GM18508 (cell line): ENCODE results near the gene MRGPRX1.
"Not testable (repeated sequence)": the region's sequence is repeated elsewhere in the genome, so short reads cannot be mapped to it uniquely, and the experiment has no call there.

Source experiments
- ATAC-seq: cut with Tn5 transposase; IDR thresholded peaks from one replicate; pipeline ENCODE4 v1.9.1; 2021; ENCODE audit warnings: moderate number of reproducible peaks; ENCODE audit not compliant: insufficient read depth, unreplicated experiment

The MRGPRX1 gene

DNA sequence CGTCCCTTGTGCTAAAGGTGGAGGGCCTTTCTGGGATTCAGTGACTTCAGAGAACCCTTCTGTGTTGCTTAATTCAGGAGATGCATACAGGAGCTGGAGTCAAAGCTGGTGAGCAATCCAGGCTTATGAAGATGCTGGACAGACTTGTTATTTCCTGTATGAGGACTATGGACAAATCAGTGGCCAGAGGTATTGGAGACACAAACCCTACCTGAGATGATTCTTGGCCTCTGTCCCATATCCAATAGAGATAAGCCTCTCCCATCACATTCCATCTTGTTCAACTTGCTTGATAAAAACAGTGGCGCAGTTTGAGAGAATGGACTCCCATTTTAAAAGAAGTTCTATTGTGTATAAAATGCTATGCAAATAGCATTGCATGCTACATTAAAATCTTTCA, at the start of gene MRGPRX1:
Gene MRGPRX1, minus strand, starts transcription at position 101 of the 400 bp plus-strand sequence. CDS start 4,630 bp downstream, outside the sequence.
- no peak for ATAC-seq

DNA sequence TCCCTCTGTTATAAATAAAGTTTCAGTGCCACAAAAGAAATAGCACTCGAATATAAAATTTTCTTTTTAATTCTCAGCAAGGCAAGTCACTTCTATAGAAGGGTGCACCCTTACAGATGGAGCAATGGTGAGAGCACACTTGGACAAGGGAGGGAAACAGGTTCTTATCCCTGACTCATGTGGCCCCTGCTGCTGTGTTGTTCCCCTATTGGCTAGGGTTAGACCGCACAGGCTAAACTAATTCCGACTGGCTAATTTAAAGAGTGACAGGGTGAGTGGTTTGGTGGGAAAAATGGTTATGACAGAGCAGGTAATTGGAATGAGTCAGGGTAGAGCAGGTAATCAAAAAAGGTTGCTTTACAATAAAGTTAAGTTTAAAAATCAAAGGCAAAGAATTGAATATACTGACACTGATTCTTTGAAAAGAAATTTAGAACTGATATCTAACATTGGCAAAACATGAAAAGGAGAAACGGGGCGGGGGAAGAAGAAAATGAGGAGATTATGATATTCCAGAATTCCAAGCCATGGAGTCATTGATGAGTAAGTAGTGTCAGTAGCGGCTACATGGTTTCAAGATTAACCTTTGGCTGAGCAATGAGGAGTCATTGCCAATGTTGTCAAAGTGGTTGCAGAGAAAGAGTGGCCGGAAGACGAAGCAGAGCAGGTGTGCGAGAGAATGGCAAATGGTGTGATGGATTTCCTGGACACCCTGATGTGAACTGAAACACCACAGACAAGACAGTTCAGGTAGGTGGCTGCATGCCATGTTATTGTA, 48.4 kb upstream of the MRGPRX1 start:
- no peak for ATAC-seq

DNA sequence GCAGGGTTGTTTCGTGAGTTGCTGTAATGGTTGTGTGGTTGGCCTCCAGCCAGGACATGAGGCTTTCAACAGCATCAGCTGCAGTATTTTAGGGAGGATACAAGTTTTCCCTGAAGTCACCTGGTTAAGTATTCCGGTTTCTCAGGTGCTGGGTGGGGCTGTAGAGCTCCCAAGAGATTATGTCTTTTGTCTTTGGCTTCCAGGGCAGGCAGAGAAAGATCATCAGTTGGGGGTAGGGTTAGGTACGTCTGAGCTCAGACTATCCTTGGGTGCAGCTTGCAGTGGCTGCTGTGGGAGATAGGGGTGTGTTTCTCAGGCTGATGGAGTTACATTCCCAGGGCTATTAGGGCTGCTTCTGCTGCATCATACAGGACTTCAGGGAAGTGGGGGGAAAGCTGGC, 47.5 kb upstream of the MRGPRX1 start:
- no peak for ATAC-seq

DNA sequence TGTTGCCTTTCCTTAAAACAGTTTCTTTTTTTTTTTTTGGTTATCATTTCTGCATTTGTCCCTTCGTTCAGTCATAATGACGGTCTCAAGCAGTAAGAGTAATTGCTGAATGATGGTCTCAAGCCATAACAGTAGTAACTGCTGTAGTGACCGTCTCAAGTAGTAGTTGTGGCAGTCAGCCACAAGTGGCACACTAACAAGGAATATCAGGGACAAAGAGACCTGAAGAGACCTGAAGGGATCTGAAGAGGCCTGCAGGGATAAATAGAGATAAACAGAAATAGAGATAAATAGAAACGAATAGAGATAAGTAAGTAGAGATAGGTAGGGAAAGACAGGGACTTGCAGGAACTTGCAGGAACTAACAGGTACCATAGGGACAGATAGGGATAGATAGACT, 42.7 kb upstream of the MRGPRX1 start:
- no peak for ATAC-seq

DNA sequence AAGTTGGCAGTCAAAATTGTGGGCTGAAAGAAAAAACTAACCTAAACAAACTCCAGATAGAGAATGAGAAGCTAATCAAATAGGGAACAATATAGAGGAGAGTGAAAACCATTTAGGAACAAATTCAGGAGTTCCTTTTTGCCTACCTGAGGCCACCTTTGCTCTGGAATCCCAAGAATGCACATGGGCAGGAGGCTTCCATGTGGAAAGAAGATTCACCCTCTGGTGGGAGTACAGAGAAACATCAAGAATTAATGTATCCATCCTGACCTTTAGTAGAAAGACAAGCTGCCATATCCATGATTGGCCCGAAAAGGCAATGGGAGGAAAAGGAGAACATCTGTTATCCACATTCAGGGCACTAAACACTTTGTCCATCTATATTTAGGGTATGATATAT, 35.0 kb upstream of the MRGPRX1 start:
- no peak for ATAC-seq

DNA sequence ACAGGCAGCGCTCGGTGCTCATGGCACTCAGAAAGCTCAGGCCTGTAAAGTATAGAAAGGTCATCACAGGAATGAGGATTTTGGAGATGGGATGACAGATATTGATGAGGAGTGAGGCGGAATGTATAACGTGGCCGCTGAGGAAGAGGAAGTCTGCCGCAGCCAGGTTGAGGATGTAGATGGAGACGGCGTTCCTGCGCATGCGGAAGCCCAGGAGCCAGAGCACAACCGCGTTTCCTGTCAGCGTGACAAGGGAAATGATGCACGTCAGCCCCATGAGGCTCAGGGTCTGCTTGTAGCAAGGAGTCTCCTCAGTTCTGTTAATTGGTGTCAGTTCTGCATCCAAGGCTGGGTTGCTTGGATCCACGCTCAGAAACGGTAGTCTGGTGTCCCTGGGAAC, 33.1 kb upstream of the MRGPRX1 start:
- ATAC-seq = no peak

DNA sequence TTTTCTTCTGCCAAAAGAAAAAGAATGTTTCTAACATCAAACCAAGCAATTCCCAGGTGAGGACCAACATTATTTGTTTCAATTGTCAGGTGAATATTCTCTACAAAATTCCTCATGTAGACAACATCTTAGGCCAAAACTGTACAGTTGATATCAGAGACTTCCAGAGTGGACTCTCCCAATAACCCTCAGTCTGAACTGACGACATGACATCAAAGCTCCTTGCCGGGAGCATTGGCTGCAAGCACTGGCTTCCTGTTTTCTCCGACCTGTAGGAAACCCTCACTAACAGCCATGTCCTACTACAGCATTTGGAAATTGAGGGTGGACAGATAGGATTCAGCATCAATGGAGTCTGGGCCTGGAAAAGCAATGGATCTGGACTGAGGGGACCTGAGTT, 30.5 kb upstream of the MRGPRX1 start:
- ATAC-seq = no peak

DNA sequence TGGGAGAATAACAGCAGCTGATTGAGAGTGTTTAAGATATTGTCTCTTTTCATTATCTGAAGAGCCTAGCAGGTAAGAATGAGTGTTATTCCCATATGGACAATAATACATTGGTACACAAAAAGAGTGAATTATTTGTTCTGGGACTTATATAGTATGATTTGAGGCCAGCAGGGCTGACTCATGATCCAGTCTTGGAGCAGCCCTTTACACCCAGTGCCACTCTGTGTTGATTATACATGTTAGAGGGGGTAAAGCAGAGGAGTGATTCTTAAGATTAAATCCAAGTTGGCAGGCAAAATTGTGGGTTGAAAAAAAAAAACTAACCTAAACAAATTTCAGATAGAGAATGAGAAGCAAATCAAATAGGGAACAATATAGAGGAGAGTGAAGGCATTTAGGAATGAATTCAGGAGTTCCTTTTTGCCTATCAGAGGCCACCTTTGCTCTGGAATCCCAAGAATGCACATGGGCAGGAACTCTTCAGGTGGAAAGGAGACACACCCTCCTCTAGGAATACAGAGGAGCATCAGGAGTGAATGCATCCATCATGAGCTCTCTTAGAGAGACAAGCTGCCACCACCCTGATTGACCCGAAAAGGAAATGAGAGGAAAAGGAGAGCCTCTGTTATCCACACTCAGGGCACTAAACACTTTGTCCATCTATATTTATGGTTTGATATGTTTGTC, 19.2 kb upstream of the MRGPRX1 start:
- ATAC-seq = no peak

DNA sequence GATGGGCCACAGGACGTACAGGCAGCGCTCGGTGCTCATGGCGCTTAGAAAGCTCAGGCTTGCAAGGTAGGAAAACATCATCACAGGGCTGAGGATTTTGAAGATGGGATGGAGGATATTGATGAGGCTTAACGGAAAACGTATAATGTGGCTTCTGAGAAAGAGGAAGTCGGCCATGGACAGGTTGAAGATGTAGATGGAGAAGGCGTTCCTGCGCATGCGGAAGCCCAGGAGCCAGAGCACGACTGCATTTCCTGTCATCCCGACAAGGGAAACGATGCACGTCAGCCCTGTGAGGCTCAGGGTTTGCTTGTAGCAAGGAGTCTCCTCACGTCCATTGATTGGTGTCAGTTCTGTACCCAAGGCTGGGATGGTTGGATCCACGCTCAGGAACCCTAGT, 17.4 kb upstream of the MRGPRX1 start:
- no peak for ATAC-seq

DNA sequence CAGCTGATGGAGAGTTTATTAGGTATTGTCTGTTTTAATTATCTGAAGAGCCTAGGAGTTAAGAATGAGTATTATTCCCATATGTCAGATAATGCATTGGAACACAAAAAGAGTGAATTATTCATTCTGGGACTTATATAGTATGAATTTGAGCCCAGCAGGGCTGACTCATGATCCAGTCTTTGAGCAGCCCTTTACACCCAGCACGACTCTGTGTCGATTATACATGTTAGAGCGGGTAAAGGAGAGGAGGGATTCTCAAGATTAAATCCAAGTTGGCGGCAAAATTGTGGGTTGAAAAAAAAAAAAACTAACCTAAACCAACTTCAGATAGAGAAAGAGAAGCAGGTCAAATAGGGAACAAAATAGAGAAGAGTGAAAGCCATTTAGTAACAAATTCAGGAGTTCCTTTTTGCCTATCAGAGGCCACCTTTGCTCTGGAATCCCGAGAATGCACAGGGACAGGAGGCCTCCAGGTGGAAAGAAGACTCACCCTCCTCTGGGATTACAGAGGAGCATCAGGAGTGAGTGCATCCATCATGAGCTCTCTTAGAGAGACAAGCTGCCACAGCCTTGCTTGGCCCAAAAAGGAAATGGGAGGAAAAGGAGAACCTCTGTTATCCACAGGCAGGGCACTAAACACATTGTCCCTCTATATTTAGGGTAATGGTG, 3.1 kb downstream of the MRGPRX1 start:
- no peak for ATAC-seq

DNA sequence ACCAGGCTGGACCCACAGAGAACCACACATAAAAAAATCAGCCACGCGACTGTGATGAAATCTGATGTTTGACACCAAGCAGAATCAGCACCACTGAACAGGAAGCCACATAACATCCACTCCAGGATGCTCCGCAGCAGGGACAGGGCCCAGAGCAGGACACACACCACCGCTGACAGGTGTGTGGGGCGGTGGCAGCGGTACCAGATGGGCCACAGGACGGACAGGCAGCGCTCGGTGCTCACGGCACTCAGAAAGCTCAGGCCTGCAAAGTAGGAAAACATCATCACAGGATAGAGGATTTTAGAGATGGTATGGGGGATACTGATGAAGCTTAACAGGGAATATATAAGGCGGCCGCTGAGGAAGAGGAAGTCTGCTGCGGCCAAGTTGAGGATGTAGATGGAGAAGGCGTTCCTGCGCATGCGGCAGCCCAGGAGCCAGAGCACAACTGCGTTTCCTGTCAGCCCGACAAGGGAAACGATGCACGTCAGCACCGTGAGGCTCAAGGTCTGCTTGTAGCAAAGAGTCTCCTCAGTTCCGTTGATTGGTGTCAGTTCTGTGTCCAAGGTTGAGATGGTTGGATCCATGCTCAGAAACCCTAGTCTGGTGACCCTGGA, 4.9 kb downstream of the MRGPRX1 start:
- no peak for ATAC-seq

DNA sequence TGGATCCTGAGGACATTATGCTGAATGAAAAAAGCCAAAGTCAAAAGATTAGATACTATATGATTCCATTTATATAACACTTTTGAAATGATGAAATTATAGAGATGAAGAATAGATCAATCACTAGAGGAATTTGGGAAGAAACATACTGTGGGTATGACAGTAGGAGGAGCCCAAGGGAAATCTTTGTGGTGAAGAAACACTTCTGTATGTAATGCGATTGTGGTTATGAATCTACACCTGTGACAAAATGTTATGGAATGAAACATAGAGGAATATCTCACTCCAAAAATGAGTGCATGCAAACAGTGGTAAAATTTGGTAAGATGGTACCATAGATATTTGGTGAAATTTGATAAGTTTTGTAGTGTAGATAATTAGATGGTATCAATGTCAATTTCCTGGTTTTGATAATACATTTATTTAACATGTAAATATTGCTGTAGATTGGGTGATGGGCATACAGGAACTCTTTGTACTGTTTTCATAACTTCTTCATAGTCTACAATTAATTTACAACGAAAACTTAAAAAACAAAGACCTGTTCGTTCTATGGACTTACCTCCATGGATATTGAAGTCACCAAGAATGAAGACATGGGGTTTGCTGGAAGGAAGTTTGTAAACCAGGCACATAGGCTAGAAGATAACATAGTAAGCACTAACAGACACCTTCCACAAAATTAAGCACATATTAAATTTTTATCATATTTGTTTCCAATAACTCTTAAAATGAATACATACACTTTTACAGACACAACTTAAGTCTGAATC, 11.5 kb downstream of the MRGPRX1 start:
- no peak for ATAC-seq

DNA sequence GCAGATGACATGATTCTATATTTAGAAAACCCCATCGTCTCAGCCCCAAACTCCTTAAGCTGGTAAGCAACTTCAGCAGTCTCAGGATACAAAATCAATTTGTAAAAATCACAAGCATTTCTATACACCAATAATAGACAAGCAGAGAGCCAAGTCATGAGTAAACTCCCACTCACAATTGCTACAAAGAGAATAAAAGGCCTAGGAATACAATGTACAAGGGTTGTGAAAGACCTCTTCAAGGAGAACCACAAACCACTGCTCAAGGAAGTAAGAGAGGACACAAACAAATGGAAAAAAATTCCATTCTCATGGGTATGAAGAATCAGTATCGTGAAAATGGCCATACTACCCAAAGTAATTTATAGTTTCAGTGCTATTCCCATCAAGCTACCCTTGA, 13.8 kb downstream of the MRGPRX1 start:
- ATAC-seq = not testable (repeated sequence)

DNA sequence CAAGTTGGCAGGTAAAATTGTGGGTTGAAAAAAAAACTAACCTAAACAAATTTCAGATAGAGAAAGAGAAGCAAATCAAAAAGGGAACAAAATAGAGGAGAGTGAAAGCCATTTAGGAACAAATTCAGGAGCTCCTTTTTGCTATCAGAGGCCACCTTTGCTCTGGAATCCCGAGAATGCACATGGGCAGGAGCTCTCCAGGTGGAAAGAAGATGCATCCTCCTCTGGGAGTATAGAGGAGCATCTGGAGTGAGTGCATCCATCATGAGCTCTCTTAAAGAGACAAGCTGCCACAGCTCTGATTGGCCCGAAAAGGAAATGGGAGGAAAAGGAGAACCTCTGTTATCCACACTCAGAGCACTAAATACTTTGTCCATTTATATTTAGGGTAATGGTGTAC, 26.3 kb downstream of the MRGPRX1 start:
- ATAC-seq = no peak

DNA sequence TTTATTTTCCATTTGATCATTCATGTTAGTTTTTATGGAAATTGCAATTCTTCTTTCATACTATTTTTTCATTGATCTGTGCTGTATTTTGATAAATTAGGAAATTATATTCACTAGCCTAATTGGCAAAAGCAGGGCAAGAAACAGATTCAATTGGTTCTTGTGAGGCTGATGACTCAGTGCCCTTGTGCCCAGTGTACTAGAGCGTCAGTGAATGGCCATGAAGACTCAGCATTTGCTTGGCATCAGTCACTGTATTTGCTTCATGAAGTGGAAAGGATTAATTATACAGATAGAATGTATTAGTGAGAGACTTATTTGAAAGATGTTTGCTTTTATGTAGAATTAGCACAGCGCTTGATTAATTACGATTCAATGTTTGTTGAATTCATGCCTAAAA, 31.8 kb downstream of the MRGPRX1 start:
- no peak for ATAC-seq

DNA sequence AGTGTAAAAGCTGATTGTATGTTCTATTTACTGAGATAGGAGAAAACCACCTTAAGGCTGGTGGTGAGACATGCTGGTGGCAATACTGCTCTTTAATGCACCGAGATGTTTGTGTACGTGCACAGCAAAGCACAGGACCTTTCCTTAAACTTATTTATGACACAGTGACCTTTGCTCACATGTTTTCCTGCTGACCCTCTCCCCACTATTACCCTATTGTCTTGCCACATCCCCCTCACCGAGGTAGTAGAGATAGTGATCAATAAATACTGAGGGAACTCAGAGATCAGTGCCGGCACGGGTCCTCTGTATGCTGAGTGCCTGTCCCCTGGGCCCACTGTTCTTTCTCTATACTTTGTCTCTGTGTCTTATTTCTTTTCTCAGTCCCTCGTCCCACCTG, 38.6 kb downstream of the MRGPRX1 start:
- ATAC-seq = not testable (repeated sequence)

DNA sequence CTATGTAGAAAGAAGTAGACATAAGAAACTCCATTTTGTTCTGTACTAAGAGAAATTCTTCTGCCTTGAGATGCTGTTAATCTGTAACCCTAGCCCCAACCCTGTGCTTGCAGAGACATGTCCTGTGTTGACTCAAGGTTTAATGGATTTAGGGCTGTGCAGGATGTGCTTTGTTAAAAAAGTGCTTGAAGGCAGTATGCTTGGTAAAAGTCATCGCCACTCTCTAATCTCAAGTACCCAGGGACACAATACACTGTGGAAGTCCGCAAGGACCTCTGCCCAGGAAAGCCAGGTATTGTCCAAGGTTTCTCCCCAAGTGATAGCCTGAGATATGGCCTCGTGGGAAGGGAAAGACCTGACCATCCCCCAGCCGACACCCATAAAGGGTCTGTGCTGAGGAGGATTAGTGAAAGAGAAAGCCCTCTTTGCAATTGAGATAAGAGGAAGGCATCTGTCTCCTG, 39.0 kb downstream of the MRGPRX1 start:
- ATAC-seq = not testable (repeated sequence)

DNA sequence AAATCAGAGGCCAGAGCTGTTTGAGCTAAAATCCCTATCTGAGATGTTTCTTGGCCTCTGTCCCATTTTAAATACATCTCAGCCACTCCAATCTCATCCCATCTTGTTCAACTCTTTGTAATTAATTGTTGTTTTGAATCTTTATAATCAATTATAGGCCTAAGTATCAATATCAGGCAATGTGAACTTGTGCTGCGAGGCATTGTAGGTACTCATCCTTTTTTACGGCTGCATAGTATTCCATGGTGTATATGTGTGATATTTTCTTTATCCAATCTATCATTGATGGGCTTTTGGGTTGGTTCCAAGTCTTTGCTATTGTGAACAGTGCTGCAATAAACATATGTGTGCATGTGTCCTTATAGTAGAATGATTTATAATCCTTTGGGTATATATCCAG, 47.5 kb downstream of the MRGPRX1 start:
- not testable (repeated sequence) for ATAC-seq

DNA sequence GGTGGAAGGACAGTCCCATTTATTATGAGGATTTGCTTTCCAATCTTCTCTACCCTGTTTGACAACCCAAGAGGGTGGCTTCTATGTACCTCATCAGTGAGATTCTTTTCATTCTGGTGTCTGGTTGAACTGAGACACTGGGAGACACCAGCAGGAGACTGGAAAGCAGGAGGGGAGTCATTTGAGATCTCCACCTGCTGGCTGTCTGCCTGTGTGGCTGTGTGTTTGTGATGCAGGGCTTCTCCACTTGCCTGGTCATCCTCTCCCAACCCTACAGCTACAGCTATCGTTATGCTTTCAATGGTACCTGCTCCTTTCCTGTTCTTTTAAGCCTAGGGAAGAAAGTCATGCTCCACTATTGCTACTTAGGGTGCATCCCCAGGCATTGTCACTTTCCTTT, 48.6 kb downstream of the MRGPRX1 start:
- ATAC-seq = no peak
